RPMI8226 (cell line): ENCODE measurements around the gene MRPL46.

Experiments used
- DNase-seq: peaks from one replicate; pipeline ENCODE4 v3.0.0-alpha.2; 2015

The MRPL46 gene

GRCh38 chr15:88467073-88467934 lies at the start of gene MRPL46, which contains the start of gene MRPS11:
Gene MRPL46, minus strand, starts transcription at chr15:88467388. Its CDS starts 11 bp downstream, at chr15:88467377.
Gene MRPS11, plus strand, starts transcription at chr15:88467708. Its CDS starts 10 bp downstream, at chr15:88467718.
- peak; percentile 94 for DNase-seq

- no peak for DNase-seq
Measured at GRCh38 chr15:88513195-88513594, 46.0 kb upstream of the MRPL46 start.

GRCh38 chr15:88512601-88513000 lies 45.4 kb upstream of the MRPL46 start:
- no peak for DNase-seq

GRCh38 chr15:88512078-88512477 lies 44.9 kb upstream of the MRPL46 start:
- DNase-seq, result no peak

- no peak for DNase-seq
Measured at GRCh38 chr15:88511161-88511560, 44.0 kb upstream of the MRPL46 start.

- no peak for DNase-seq
Measured at GRCh38 chr15:88509964-88510363, 42.8 kb upstream of the MRPL46 start.

- peak; percentile 12 for DNase-seq
Measured at GRCh38 chr15:88509321-88509720, 42.1 kb upstream of the MRPL46 start.

GRCh38 chr15:88506628-88507027 lies 39.4 kb upstream of the MRPL46 start:
- DNase-seq, result no peak

- DNase-seq, result no peak
Measured at GRCh38 chr15:88505721-88506120, 38.5 kb upstream of the MRPL46 start.

DNA sequence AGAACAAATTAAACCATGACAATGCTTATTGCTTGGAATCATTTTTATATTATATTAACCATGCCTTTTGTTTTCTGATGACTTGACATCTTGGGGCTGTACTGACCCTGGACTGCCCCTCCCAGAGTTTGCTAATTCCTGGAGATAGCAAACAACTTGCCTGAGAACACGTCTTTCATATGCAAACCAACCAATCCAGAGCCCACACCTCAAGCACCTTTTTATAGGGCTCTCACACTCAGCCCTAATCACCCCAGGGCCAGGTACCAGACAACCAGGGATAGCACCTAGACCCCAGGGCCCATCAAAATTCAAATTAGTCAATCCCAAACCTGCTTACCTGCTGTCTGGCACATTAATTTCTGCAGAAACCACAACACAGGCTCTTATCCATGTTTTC lies 37.3 kb upstream of the MRPL46 start:
- no peak for DNase-seq

DNA sequence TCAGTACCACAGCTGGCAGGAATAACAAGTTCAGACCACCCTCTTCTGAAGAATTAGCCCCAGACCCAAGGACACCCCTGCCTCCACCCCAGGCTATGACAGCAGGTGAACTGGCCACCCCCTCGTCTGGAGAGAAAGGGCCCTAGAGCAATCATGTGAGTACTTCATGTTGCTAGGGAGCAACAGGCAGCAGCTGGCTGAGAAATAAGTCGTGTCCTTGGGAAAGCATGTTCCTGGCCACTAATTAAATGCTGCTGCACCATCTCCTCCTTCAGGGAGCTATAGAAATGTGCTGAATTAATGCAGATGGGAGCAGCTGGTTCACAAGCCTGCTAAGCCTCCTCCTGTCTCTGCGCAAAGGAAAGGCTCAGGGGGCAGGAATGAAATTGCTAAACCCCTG lies 31.8 kb upstream of the MRPL46 start:
- DNase-seq, result no peak

DNA sequence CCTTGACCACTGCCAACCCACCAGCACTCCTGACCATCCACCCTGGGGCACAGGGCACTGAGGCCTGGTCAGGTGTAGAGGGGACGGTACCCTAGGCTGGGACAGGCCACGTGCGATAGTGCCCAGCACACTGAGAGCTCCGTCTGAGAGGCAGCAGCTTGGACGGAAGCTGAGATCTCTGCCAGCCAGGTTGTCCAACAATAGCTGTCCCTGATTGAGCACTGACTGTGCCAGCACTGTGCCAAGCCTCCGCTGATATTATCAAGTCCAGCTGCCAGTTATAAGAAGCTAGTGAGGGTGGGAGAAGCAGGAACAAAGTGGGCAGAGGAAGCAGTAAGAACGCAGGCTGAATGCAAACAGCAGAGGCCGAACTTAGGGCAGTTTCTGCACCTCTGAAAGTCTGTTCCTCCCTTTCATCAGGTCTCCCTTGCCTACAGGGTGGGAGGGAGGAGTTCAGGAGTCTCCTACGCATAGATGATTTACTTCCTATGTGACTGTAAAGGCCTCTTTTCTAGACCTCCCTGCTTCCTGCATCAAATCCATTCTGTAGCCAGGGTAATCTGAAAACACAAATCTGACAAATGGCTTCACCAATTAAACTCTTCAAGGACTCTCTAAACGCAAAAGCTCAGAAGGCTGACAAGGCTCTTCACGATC lies 30.0 kb upstream of the MRPL46 start:
- DNase-seq, result no peak

DNA sequence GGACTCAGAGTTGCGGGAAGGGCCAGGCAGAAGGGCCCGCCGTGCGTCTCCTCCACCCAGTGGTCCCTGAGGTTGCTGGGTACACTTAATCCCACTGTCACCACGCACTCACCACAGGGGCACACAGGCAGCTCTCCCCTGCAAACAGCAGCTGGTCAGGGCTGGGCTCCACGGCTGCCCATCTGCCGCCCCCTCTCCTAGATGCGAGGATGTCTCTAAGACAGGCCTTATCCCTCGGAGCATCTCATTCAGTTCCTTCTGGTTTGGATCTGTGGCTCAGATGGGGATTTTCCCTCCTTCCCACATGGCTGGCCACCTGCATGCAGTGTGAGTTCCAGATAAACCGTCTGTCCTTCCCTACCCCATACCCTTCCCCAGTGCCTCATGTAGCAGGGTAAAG lies 26.7 kb upstream of the MRPL46 start:
- DNase-seq, result no peak

DNA sequence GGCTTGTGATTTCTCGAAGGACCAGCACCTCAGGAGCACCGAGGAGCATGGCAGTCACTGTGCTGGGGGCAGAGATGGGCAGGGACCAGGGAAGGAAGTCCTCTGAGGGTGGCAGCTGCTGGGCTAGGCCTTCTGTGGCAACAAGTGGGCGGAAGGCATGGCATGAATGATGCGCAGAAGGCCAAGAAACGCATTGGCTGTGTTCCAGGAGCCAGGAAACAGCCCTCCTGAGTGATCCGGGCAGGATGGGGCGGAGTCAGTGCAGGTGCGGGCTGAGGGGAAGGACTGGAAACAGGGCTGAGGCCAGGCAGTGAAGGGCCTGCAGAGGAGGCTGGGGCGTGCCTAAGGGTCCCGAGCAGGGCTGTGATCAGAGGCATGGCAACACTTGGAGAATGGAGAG lies 24.0 kb upstream of the MRPL46 start:
- DNase-seq, result peak; percentile 62

- no peak for DNase-seq
Measured at GRCh38 chr15:88490036-88490435, 22.8 kb upstream of the MRPL46 start.

GRCh38 chr15:88489321-88489720 lies 22.1 kb upstream of the MRPL46 start:
- DNase-seq, result no peak

DNA sequence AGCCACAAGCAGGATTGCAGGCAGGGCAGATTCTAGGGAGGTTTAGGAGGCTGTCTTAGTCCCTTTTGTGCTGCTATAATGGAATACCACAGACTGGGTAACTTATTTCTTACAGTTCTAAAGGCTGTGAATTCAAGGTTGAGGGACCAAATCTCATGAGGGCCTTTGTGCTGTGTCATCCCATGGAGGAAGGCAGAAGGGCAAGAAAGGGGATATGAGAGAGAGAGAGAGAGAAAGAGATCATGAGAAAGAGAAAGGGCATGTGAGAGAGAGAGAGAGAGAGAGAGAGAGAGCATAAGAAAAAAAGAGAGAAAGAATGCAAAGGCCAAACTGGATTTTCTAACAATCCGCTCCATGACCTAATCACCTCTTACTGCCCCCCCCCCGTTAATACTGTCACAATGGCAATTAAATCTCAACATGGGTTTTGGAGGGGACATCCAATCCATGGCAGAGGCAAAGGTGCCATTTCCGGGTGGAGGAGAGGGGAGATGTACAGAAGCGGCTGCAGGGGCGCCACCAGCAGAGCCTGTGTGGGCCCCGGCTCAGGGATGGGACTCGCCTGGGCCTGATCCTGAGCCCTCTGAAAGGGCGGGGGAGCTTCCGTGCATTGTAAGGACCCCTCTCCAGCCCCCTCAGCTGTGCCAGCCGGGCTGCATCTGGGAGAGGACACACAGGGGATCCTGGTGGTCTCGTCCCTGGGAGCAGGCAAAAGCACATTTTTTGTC lies 20.8 kb upstream of the MRPL46 start:
- no peak for DNase-seq

- no peak for DNase-seq
Measured at GRCh38 chr15:88487178-88487795, 20.1 kb upstream of the MRPL46 start.

GRCh38 chr15:88484682-88485331 lies 17.6 kb upstream of the MRPL46 start:
- DNase-seq, result no peak

DNA sequence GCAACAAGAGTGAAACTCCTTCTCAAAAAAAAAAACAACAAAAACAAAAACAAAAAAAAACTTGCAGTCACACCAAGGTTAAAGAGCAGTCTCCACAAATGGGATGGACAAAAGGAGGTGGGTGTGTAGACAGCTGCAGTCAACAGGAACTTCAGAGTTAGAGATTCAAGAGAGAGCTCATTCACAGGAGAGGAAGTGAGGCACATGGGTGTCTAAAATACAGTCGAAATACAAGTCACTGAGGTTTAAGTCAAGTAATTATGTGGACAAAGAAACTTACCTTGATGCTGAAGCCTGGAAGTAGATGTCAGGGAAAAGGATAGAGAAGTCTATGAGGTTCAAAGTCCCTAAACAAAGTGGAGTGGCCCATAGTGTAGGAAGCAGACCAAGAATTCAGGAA lies 15.1 kb upstream of the MRPL46 start:
- no peak for DNase-seq

GRCh38 chr15:88480981-88481380 lies 13.8 kb upstream of the MRPL46 start:
- DNase-seq, result no peak

DNA sequence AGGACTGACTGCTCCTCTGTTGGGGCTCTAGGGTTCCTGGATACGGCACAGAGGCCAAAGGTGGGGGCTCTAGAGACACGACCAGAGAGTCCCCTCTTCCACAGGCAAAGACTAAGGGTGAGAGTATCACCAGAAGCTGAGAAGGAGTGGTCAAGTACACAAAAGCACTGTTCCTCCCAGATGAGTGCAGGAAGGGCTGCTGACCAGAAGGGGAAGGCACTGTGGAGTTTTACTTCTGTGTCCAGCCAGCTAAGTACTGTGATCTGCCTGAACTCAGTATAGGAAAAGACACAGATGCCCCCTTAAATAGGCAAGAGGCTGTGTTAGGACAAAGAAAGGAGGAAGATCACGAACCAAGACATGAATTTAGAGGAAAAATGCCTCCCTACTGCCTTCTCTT lies 12.0 kb upstream of the MRPL46 start:
- no peak for DNase-seq

- no peak for DNase-seq
Measured at GRCh38 chr15:88477904-88478303, 10.7 kb upstream of the MRPL46 start.
